Subcutaneous adipose tissue (tissue), 4 donors: ENCODE results near the gene AMT. TPM values are rescaled to one million over a fixed set of nuclear protein-coding genes. Genes with fewer than 3 reads are reported as not detected.

Experiments used
- total RNA-seq, 4 donors: library from RNA; depleted of rRNA; stranded (reverse); fragments of >200 nt; gene quantifications; one replicate each; pipeline ENCODE4 v1.1.0, GENCODE V29; 2016
- TF ChIP-seq, protein P1 (sequence below): fragments of 450-650 bp; IDR thresholded peaks from one replicate; pipeline ENCODE4 v1.5.1; 2016; ENCODE audit warnings: low read depth, mild to moderate bottlenecking, control low read depth, antibody characterized with exemption, moderate library complexity

The AMT gene, protein sequence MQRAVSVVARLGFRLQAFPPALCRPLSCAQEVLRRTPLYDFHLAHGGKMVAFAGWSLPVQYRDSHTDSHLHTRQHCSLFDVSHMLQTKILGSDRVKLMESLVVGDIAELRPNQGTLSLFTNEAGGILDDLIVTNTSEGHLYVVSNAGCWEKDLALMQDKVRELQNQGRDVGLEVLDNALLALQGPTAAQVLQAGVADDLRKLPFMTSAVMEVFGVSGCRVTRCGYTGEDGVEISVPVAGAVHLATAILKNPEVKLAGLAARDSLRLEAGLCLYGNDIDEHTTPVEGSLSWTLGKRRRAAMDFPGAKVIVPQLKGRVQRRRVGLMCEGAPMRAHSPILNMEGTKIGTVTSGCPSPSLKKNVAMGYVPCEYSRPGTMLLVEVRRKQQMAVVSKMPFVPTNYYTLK
- 1 to 10 TPM; 1.4 to 8.3 (median 1.9) TPM for total RNA-seq

GRCh38 chr3:49422379-49423248 is at the start of gene AMT:
Gene AMT, minus strand, starts transcription at chr3:49422473. Its CDS starts 23 bp downstream, at chr3:49422450.
- TF ChIP-seq, protein P1, sequence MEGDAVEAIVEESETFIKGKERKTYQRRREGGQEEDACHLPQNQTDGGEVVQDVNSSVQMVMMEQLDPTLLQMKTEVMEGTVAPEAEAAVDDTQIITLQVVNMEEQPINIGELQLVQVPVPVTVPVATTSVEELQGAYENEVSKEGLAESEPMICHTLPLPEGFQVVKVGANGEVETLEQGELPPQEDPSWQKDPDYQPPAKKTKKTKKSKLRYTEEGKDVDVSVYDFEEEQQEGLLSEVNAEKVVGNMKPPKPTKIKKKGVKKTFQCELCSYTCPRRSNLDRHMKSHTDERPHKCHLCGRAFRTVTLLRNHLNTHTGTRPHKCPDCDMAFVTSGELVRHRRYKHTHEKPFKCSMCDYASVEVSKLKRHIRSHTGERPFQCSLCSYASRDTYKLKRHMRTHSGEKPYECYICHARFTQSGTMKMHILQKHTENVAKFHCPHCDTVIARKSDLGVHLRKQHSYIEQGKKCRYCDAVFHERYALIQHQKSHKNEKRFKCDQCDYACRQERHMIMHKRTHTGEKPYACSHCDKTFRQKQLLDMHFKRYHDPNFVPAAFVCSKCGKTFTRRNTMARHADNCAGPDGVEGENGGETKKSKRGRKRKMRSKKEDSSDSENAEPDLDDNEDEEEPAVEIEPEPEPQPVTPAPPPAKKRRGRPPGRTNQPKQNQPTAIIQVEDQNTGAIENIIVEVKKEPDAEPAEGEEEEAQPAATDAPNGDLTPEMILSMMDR = no peak

DNA sequence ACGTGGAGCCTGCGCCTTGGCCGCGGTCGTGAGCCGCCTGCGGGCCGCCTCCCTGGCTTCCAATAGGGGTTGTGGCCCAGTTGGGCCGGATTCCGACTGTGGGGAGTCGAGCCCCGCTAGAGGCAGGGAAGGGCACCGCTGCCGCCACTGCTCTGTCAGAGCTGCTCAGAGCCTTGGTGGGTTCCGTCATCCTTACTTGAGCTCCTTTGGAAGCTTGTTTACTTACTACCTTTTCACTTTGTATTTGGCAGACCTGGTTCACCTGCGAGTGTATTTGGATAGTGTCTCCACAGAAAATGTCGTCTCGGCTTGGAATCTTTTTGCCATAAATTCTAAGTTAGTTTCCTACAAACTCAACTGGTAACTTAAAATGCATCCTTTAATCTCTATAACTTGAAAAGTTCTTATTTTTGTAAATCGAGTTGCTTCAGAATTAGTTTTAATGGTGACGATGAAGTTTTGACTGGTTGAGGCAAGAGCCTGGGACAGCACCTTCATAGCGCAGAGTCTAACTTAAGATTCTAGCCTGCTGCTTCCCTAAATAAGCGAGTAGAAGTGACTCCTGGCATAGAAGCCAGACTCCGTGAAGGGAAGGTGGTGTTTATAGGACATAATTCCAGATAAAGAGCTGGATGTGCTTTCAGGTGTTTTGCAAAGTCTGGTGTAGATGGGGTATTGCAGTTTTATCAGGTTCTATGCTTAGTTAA is 48.6 kb upstream of the AMT start:
- TF ChIP-seq, protein P1 = no peak

- TF ChIP-seq, protein P1 = no peak
These were observed 47.9 kb upstream of the AMT start, which contains the start of gene DAG1 for GRCh38 chr3:49469936-49470713. Gene DAG1, plus strand, starts transcription at chr3:49470267. Its CDS starts 40,268 bp downstream, at chr3:49510535.

- TF ChIP-seq, protein P1 = no peak
These were observed 47.0 kb upstream of the AMT start for GRCh38 chr3:49469037-49469935.

DNA sequence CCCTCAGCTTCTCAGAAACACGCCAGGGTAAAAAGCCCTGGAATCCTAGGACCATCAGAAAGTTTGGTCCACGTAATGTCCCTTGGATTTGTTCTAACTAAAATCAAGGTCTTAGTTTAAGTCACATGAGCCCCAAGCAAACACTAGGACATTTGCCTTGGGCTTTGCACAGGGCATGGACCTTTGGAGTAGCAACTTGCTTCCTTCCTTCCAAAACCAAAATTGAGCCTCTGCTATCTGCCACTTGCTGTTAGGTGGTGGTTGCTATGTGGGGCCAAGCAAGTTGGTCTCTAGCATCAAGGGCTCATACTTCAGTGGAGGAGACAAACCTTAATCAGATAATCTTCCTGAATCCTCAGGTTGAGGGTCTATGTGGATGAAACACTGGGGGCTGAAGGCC is 43.8 kb upstream of the AMT start:
- TF ChIP-seq, protein P1 = no peak
